HUES64 (cell line): Measurements from ENCODE around the gene SMOC2.

Experiments
- H3K27ac ChIP-seq: 2 replicates; pipeline ENCODE4 v1.7.0; 2013; ENCODE audit warnings: low read depth, low read length, inconsistent platforms
- H3K27me3 ChIP-seq: 2 replicates; pipeline ENCODE4 v1.6.1; 2013; ENCODE audit warnings: mild to moderate bottlenecking, low read length; ENCODE audit not compliant: insufficient read depth
- H3K36me3 ChIP-seq: 2 replicates; pipeline ENCODE4 v1.6.1; 2013; ENCODE audit warnings: mild to moderate bottlenecking, low read length; ENCODE audit not compliant: insufficient read depth
- H3K4me1 ChIP-seq: 2 replicates; pipeline ENCODE4 v1.6.1; 2013; ENCODE audit warnings: mild to moderate bottlenecking, low read length, moderate library complexity; ENCODE audit not compliant: insufficient read depth
- H3K4me3 ChIP-seq: 2 replicates; pipeline ENCODE4 v1.5.1; 2013; ENCODE audit warnings: mild to moderate bottlenecking, low read length, moderate library complexity
- H3K9ac ChIP-seq: 2 replicates; pipeline ENCODE4 v1.6.1; 2013; ENCODE audit warnings: mild to moderate bottlenecking, low read depth, low read length
- H3K9me3 ChIP-seq: 2 replicates; pipeline ENCODE4 v1.6.1; 2013; ENCODE audit warnings: low read depth, low read length; ENCODE audit not compliant: insufficient read depth
- WGBS: fragments of 150-250, 120-280 bp; methylation state at CpG from one replicate; pipeline ENCODE4 v1.1.7; 2013; ENCODE audit warnings: missing lambda C conversion rate; 5-methylcytosine and 5-hydroxymethylcytosine counted together

The SMOC2 gene

GRCh38 chr6:168432196-168432595 is 8.8 kb upstream of the SMOC2 start:
- no peaks in the 10 kb centered on the region for H3K4me1 ChIP-seq
- no peak overlapping the region for H3K9ac ChIP-seq
- H3K27ac ChIP-seq = no peak overlapping the region
- H3K36me3 ChIP-seq = no peaks in the 10 kb centered on the region
- H3K4me3 ChIP-seq = no peak overlapping the region
- peaks cover 3% of the 10 kb centered on the region; the same call in 1 of the 2 replicates for H3K27me3 ChIP-seq
- 91% methylated on average over 7 of the region's 9 CpGs for WGBS
- H3K9me3 ChIP-seq = no peaks in the 10 kb centered on the region

GRCh38 chr6:168433898-168434297 is 7.1 kb upstream of the SMOC2 start:
- Histone ChIP-seq H3K27me3 (peaks cover 6% of the 10 kb centered on the region), H3K36me3 (no peaks in the 10 kb centered on the region), H3K9me3 (no peaks in the 10 kb centered on the region), H3K4me1 (peaks cover 4% of the 10 kb centered on the region; the same call in 1 of the 2 replicates), H3K9ac (no peak overlapping the region), H3K4me3 (no peak overlapping the region), H3K27ac (no peak overlapping the region)
- WGBS = 93% methylated on average over 8 of the region's 8 CpGs

- Histone ChIP-seq H3K27me3 (peaks cover 12% of the 10 kb centered on the region), H3K27ac (no peak overlapping the region), H3K36me3 (no peaks in the 10 kb centered on the region), H3K9me3 (no peaks in the 10 kb centered on the region), H3K9ac (no peak overlapping the region), H3K4me1 (peaks cover 10% of the 10 kb centered on the region; the same call in 1 of the 2 replicates), H3K4me3 (no peak overlapping the region)
- WGBS = 90% methylated on average over 6 of the region's 6 CpGs
These were observed 6.5 kb upstream of the SMOC2 start for GRCh38 chr6:168434505-168434904.

- H3K27me3 ChIP-seq = peaks cover 42% of the 10 kb centered on the region
- 95% methylated on average over 9 of the region's 9 CpGs for WGBS
- no peak overlapping the region for H3K27ac ChIP-seq
These were observed 3.2 kb upstream of the SMOC2 start for GRCh38 chr6:168437751-168438150.

GRCh38 chr6:168438783-168439520 is 2.0 kb upstream of the SMOC2 start:
- 82% methylated on average over 4 of the region's 4 CpGs for WGBS
- H3K9me3 ChIP-seq = no peaks in the 10 kb centered on the region
- H3K9ac ChIP-seq = no peak overlapping the region
- H3K36me3 ChIP-seq = no peaks in the 10 kb centered on the region
- no peak overlapping the region for H3K27ac ChIP-seq
- H3K4me3 ChIP-seq = no peak overlapping the region
- H3K4me1 ChIP-seq = peaks cover 22% of the 10 kb centered on the region
- H3K27me3 ChIP-seq = peaks cover 54% of the 10 kb centered on the region

More at GRCh38 chr6:168437751-168438150, 3.2 kb upstream of the SMOC2 start:
- H3K4me1 ChIP-seq = peaks cover 15% of the 10 kb centered on the region
- H3K4me3 ChIP-seq = no peak overlapping the region
- no peaks in the 10 kb centered on the region for H3K36me3 ChIP-seq
- no peak overlapping the region for H3K9ac ChIP-seq
- H3K9me3 ChIP-seq = no peaks in the 10 kb centered on the region

- Histone ChIP-seq H3K4me1 (peaks cover 22% of the 10 kb centered on the region), H3K27ac (no peak overlapping the region), H3K4me3 (no peak overlapping the region), H3K36me3 (no peaks in the 10 kb centered on the region), H3K27me3 (peaks cover 64% of the 10 kb centered on the region), H3K9ac (no peak overlapping the region), H3K9me3 (no peaks in the 10 kb centered on the region)
- 71% methylated on average over 8 of the region's 8 CpGs for WGBS
These were observed 1.1 kb upstream of the SMOC2 start for GRCh38 chr6:168439794-168440450.

GRCh38 chr6:168441434-168442391 is 729 bp downstream of the SMOC2 start:
- H3K9ac ChIP-seq = no peak overlapping the region; the same call in 1 of the 2 replicates
- H3K4me3 ChIP-seq = peak overlapping the region; percentile 56

GRCh38 chr6:168442646-168443045 is 1.7 kb downstream of the SMOC2 start:
- Histone ChIP-seq H3K27me3 (peaks cover 66% of the 10 kb centered on the region), H3K9ac (no peak overlapping the region), H3K36me3 (no peaks in the 10 kb centered on the region), H3K27ac (no peak overlapping the region), H3K4me3 (peak overlapping the region; percentile 56), H3K9me3 (no peaks in the 10 kb centered on the region), H3K4me1 (peaks cover 22% of the 10 kb centered on the region)
- WGBS = 22% methylated on average over 3 of the region's 5 CpGs

More at GRCh38 chr6:168441434-168442391, 729 bp downstream of the SMOC2 start:
- Histone ChIP-seq H3K9me3 (no peaks in the 10 kb centered on the region), H3K4me1 (peaks cover 22% of the 10 kb centered on the region), H3K27me3 (peaks cover 66% of the 10 kb centered on the region), H3K27ac (no peak overlapping the region), H3K36me3 (no peaks in the 10 kb centered on the region)
- WGBS = 2% methylated on average over 87 of the region's 87 CpGs

GRCh38 chr6:168447282-168447681 is 6.3 kb downstream of the SMOC2 start:
- peaks cover 19% of the 10 kb centered on the region for H3K4me1 ChIP-seq
- no peaks in the 10 kb centered on the region for H3K9me3 ChIP-seq
- peaks cover 28% of the 10 kb centered on the region for H3K27me3 ChIP-seq
- 92% methylated on average over 3 of the region's 4 CpGs for WGBS
- no peak overlapping the region for H3K27ac ChIP-seq
- no peak overlapping the region for H3K4me3 ChIP-seq
- H3K9ac ChIP-seq = no peak overlapping the region
- H3K36me3 ChIP-seq = no peaks in the 10 kb centered on the region

GRCh38 chr6:168447700-168448099 is 6.7 kb downstream of the SMOC2 start:
- H3K4me3 ChIP-seq = no peak overlapping the region
- 93% methylated on average over 3 of the region's 3 CpGs for WGBS

More at GRCh38 chr6:168447700-168448099, 6.7 kb downstream of the SMOC2 start:
- Histone ChIP-seq H3K36me3 (no peaks in the 10 kb centered on the region), H3K9ac (no peak overlapping the region), H3K4me1 (peaks cover 23% of the 10 kb centered on the region), H3K27me3 (peaks cover 24% of the 10 kb centered on the region), H3K9me3 (no peaks in the 10 kb centered on the region), H3K27ac (no peak overlapping the region)
